Inferior parietal cortex (tissue), 1 donor: ENCODE data around the gene LRMDA.
"Not testable (repeated sequence)": the region's sequence is repeated elsewhere in the genome, so short reads cannot be mapped to it uniquely, and the experiment has no call there.

Experiments
- DNase-seq: peaks from one replicate; pipeline ENCODE4 v3.0.0-alpha.2; 2016; ENCODE audit errors: extremely low spot score

The LRMDA gene

GRCh38 chr10:75588031-75588430 is 156.6 kb downstream of the LRMDA start:
- no peak for DNase-seq

- DNase-seq = no peak
Observed at GRCh38 chr10:75589895-75590654, 158.7 kb downstream of the LRMDA start.

- no peak for DNase-seq
Observed at GRCh38 chr10:75592151-75592787, 160.8 kb downstream of the LRMDA start.

- DNase-seq = no peak
Observed at GRCh38 chr10:75592791-75593643, 161.6 kb downstream of the LRMDA start.

- no peak for DNase-seq
Observed at GRCh38 chr10:75593692-75594556, 162.5 kb downstream of the LRMDA start.

GRCh38 chr10:75596930-75597620 is 165.7 kb downstream of the LRMDA start:
- no peak for DNase-seq

- no peak for DNase-seq
Observed at GRCh38 chr10:75597773-75598440, 166.5 kb downstream of the LRMDA start.

- no peak for DNase-seq
Observed at GRCh38 chr10:75598998-75599397, 167.6 kb downstream of the LRMDA start.

- no peak for DNase-seq
Observed at GRCh38 chr10:75599875-75600648, 168.6 kb downstream of the LRMDA start.

- DNase-seq = no peak
Observed at GRCh38 chr10:75600833-75601232, 169.4 kb downstream of the LRMDA start.

- no peak for DNase-seq
Observed at GRCh38 chr10:75602341-75602740, 170.9 kb downstream of the LRMDA start.

- no peak for DNase-seq
Observed at GRCh38 chr10:75605096-75605495, 173.7 kb downstream of the LRMDA start.

- not testable (repeated sequence) for DNase-seq
Observed at GRCh38 chr10:75605795-75606194, 174.4 kb downstream of the LRMDA start.

GRCh38 chr10:75606203-75606779 is 174.9 kb downstream of the LRMDA start:
- DNase-seq = no peak

GRCh38 chr10:75607576-75607975 is 176.2 kb downstream of the LRMDA start:
- no peak for DNase-seq

GRCh38 chr10:75610183-75610582 is 178.8 kb downstream of the LRMDA start:
- DNase-seq = no peak

- no peak for DNase-seq
Observed at GRCh38 chr10:75611172-75611992, 180.0 kb downstream of the LRMDA start.

- DNase-seq = no peak
Observed at GRCh38 chr10:75611993-75612372, 180.6 kb downstream of the LRMDA start.
